ENCODE measurements around the gene DYRK4.
A peak's percentile ranks its signal among the peaks of the same experiment; 100 is the strongest.

Gene DYRK4

GRCh38 chr12:4630262-4630661 is 68.3 kb downstream of the DYRK4 start:
- DNase-seq: no peak

- DNase-seq: no peak
Measured at GRCh38 chr12:4643747-4644146, 81.7 kb downstream of the DYRK4 start.

- no peak for DNase-seq
Measured at GRCh38 chr12:4645023-4645422, 83.0 kb downstream of the DYRK4 start.

- DNase-seq: no peak
Measured at GRCh38 chr12:4648104-4648500, 86.1 kb downstream of the DYRK4 start.

GRCh38 chr12:4648501-4649357 is 86.7 kb downstream of the DYRK4 start, which contains the start of the genes AKAP3 and NDUFA9:
Gene AKAP3, minus strand, starts transcription at chr12:4649051. Its CDS starts 10,855 bp downstream, at chr12:4638196.
Gene NDUFA9, plus strand, starts transcription at chr12:4649114. Its CDS starts 13 bp downstream, at chr12:4649127.
- DNase-seq: peak; percentile 59

- no peak for DNase-seq
Measured at GRCh38 chr12:4649358-4649661, 87.3 kb downstream of the DYRK4 start.

GRCh38 chr12:4653257-4653656 is 91.2 kb downstream of the DYRK4 start:
- DNase-seq: no peak

- DNase-seq: no peak
Measured at GRCh38 chr12:4653691-4654090, 91.7 kb downstream of the DYRK4 start.
